GM21529 (cell line): Measurements from ENCODE around the gene CFAP221.
"Not testable (repeated sequence)": the region's sequence is repeated elsewhere in the genome, so short reads cannot be mapped to it uniquely, and the experiment has no call there.

ENCODE experiments used
- ATAC-seq: cut with Tn5 transposase; IDR thresholded peaks from one replicate; pipeline ENCODE4 v1.9.1; 2021; ENCODE audit not compliant: unreplicated experiment

Gene CFAP221

DNA sequence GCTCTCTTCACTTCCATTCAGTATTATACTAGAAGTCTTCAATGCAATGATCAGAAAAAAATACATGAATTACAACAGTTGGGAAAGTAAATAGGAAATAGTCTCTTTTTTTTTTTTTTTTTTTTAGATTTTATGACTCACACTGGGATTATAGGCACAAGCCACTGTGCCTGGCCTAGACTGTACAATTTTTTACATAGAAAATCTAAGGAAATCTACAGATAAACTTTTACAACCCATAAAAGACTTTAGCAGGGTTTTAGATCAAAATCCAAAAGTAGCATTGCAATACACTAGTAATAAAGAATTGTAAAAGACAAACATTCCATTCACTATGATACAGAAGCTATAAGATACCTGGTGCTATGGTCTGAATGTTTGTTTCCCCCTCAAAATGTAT lies 39.0 kb downstream of the CFAP221 start:
- no peak for ATAC-seq

DNA sequence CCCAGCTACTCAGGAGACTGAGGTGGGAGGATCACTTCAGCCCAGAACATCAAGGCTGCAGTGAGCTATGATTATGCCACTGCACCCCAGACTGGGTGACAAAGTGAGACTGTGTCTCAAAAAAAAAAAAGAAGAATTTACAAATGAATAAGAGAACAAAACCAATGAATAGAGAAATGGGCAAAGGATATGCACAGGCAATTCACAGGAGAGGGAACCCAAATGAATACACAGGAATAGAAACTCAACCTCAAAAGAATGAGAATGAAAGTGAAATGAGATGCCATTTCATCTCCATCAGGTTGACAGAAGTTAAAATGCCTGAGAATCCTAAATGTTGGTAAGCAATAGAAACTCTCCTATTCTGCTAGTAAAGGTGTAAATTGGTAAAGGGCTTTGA lies 40.2 kb downstream of the CFAP221 start:
- no peak for ATAC-seq

GRCh38 chr2:119586085-119586484 lies 41.8 kb downstream of the CFAP221 start:
- ATAC-seq, result no peak

- ATAC-seq, result no peak
Measured at GRCh38 chr2:119590873-119591272, 46.6 kb downstream of the CFAP221 start.

DNA sequence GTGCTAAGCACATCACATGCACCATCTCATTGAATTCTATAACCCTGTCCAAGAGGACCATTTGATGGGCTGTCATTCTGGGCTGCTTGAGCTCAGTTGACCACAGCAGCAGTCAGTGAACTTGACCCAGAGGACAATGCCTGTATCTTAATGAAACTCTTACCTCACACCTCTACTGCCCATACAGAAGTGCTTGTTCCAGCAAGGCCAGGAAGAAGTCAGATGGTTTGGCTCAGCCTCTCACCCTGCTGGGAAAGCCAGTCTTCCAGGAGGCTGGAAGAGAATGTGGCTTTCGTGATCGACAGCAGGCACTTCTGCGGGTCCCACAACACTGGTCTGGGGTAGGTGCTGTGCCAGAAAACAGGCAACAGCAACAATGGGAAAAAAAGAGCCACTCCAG lies 47.3 kb downstream of the CFAP221 start:
- no peak for ATAC-seq

DNA sequence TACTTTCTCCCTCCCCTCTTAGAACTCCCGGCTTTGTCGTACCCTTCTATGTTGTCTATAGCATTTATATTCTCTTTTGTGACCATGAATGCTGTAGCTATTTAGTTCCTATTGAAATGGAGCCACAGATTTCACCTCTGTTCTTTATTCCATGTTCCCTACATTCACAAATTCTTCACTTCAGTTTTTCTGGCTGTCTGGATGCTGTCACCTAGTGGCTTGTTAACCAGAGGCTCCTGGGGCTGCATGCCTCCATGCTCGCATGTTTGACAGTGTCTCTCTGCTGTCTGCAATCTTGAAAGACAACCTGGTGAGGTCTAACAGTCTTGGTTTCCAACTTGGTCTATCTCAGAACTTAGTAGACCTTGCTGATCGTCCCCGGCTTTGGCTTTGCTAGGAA lies 48.2 kb downstream of the CFAP221 start:
- ATAC-seq, result no peak

DNA sequence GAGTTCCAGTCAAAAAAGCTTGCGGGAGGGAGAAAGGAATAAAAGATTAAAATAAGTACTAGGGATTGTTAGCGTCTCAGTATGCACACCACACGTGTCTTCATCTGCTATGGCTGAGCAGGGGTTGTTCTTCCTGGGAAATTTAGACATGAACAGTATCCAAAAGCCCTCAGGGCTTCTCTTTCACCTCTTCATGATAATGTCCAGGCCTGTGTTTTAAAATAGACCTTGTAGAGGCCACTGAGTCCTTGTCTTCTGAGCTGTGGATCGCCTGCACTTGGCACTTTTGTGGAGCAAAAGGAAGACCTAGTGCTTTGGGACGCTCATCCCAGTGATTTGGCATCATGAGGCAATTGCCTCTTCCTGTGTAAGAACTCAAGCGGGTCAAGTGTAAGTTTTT lies 52.4 kb downstream of the CFAP221 start:
- ATAC-seq, result no peak

- no peak for ATAC-seq
Measured at GRCh38 chr2:119598596-119599263, 54.5 kb downstream of the CFAP221 start.

DNA sequence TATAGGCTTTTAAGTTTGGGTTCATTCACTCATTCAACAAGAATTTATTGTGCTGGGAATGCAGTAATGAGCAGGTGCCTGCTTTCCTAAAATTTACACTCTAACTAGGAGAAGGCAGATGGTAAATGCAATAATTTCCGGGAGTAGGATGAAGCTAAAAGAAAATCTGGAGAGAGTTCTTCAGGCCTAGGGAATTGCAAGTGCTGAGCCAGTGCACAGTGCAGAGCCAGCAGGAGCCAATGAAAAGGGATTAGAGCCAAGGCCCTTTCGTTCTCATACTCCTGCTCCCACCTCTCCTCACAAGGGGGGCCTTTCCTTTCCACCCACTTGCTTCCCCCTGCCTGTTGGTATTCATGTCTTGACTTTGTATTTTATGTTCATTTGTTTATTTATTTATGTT lies 55.1 kb downstream of the CFAP221 start:
- ATAC-seq, result no peak

DNA sequence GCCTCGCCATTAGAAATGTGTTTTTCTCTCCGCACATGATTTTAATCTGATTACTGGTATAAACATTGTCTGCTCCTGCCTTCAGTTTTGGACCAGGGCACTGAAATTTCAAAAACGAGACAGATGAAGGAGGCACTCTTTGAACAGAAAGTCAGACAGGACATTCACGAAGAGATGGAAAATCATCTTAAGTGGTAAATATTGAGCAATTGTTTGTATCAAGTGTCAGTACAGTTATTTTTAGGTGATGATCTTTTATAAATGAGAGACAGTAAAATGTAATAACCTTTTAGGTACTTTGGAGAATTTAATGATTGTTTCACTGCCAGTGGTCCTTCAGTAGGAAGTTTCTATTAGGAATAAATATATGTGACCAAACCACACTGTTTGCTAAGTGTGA lies 60.8 kb downstream of the CFAP221 start:
- ATAC-seq, result no peak

GRCh38 chr2:119606674-119607073 lies 62.4 kb downstream of the CFAP221 start:
- no peak for ATAC-seq

- ATAC-seq, result no peak
Measured at GRCh38 chr2:119608553-119608952, 64.3 kb downstream of the CFAP221 start.

- ATAC-seq, result no peak
Measured at GRCh38 chr2:119609337-119609736, 65.1 kb downstream of the CFAP221 start.

GRCh38 chr2:119614140-119614539 lies 69.9 kb downstream of the CFAP221 start:
- not testable (repeated sequence) for ATAC-seq

DNA sequence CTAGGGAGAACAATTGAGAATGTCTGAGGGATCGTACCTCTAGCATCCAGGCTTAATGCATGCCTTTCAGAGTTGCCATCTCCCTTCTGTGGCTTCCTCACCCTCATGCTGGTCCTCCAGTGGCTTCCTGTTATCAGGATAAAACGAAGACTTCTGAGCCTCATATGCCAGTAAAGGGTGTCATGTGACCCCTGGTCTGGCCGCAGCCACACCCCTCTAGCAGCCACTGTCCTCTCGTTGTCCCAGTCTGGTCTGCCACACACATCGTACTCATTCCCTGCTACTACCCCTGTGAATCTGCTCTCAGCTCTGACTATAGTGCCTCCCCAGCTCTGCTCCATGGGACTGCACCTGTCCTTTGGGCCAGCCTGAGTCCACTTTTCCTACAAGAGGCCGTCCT lies 72.2 kb downstream of the CFAP221 start:
- ATAC-seq, result no peak

- ATAC-seq, result no peak
Measured at GRCh38 chr2:119617455-119617854, 73.2 kb downstream of the CFAP221 start.

DNA sequence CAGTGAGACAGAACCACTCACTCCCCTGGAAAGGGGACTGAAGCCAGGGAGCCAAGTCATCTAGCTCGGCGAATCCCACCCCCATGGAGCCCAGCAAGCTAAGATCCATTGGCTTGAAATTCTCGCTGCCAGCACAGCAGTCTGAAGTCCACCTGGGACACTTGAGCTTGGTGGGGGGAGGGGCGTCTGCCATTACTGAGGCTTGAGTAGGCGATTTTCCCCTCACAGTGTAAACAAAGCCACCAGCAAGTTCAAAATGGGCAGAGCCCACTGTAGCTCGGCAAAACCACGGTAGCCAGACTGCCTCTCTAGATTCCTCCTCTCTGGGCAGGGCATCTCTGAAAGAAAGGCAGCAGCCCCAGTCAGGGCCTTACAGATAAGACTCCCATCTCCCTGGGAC lies 74.5 kb downstream of the CFAP221 start:
- ATAC-seq, result not testable (repeated sequence)

DNA sequence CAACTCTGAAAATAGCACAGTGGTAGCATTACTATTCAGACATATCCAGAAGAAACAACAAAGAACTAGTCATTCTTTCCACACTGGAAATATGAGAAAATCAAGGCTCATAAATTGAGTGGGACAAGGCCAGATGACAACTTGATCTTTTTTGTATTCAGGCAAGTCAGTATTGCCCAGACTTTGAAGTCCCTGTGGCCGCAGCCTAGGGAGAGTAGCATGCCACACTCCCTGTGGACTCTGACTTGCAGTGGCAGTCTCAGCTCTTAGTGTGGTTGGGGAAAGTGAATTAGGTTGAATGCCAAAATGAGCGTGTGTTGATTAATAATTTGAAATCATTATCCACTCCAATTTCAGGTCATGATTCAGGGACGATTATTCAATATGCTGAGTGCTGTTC lies 81.0 kb downstream of the CFAP221 start:
- ATAC-seq, result no peak

DNA sequence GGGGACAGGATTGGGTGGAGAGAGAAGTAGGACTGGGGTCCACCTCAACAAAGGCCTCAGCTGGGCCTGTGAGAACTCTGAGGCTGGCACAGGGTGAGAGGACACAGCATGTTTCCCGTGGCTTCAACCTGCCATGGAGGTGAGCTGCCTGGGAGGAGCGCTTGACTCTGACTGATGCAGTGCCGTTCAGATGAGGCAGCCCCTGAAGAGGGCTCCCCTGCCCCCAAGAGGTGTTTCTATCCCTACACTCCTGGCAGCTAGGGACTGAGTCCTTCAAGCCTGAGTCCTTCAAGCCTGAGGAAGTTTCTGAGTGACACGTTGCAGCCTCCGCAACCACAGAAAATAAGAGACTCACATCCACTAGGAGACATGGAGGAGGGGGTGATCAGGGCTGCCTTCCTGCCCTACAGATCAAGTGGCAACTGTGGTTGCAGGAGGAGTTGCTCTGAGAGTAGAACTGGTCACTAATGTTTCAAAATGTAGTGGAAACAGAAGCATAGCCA lies 85.1 kb downstream of the CFAP221 start:
- no peak for ATAC-seq

DNA sequence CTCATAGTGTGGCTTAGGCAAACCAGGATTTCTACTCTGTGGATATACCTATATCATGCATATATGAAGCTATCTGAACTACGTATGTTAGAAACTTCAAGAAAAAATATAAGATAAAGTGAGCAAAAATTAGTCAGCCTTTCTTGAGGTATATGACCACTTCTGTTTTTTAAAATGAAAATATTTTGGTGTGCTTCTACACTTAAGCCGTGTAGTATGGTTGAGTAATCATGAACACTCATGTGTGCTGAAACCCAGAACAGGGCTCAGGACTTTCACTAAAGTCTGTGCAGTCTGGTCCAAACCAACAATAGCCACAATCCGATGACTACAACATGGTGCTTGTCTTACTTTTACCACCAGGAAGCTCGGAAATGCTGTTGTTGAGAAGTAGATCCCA lies 85.9 kb downstream of the CFAP221 start:
- ATAC-seq, result no peak

DNA sequence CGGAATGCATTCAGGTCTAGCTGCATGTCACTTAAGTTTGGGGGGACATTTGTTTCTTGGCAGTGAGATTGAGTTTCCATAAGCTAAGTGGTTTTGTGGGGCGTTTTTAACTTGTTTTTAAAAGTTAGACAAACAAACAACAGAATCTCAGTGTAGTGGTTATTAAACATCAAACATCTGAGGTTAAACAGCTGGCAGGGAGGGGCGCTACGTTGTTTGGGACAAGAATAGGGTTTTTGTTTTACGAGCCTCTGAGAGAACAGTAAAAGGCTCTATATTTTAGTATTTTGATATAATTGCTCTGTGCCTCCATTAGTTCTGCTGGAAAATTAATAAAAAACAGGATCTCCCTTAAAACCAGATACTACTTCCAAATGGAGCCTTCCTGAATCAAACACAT lies 93.1 kb downstream of the CFAP221 start:
- ATAC-seq, result no peak

DNA sequence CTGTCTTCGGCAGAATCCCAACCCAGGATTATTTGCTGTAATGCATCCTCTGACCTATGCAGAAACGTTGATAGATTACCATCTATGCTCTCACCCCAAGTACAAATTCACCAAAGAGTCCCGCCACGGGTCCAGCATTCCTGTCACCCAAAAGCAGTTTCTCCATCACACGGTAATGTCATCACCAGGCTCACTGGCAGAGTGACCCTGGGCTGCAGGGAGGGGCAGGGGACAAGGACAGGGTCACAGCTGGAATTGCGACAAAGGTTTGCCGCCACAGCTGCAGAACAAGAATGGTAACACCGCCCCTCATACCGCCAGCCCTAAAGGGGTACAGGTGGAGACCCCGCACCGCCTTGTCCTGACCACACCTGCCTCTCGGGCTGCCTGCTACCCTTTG lies 94.0 kb downstream of the CFAP221 start:
- ATAC-seq, result no peak
